ENCODE data around the gene SPINK8. TPM values are rescaled to one million over a fixed set of nuclear protein-coding genes. Genes with fewer than 3 reads are reported as not detected.

SPINK8 gene
- total RNA-seq, 4 donors from 2014 or later: not detected

DNA sequence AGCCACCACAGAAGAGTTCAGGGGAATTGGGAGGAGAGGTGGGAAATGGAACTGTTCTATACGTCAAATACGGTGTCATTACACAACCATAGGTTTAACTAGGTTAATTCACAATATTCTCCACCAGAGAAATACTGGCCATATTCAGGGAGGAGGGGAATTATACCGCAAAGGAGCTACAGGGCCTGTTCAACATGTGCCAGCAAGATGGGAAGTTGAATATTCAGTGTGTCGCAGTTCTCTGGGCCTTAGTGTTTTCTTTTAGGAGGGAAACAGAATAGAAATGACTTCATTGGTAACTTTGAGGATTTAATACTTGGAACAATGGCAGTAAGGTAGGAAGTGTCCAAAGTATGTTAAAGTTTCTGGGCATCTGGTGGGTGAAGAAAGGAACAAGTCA lies 20.5 kb upstream of the SPINK8 start:
- TF ChIP-seq POLR2A (IDR thresholded peaks at IDR 0.05): no peak
- TF ChIP-seq, protein P1, sequence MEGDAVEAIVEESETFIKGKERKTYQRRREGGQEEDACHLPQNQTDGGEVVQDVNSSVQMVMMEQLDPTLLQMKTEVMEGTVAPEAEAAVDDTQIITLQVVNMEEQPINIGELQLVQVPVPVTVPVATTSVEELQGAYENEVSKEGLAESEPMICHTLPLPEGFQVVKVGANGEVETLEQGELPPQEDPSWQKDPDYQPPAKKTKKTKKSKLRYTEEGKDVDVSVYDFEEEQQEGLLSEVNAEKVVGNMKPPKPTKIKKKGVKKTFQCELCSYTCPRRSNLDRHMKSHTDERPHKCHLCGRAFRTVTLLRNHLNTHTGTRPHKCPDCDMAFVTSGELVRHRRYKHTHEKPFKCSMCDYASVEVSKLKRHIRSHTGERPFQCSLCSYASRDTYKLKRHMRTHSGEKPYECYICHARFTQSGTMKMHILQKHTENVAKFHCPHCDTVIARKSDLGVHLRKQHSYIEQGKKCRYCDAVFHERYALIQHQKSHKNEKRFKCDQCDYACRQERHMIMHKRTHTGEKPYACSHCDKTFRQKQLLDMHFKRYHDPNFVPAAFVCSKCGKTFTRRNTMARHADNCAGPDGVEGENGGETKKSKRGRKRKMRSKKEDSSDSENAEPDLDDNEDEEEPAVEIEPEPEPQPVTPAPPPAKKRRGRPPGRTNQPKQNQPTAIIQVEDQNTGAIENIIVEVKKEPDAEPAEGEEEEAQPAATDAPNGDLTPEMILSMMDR (IDR thresholded peaks at IDR 0.05): no peak
- no peaks in the 10 kb centered on the region for H3K9me3 ChIP-seq
- intact Hi-C loops (cut with DNase I; ENCODE audit: low total_unique reads): no loop called here
- no peaks in the 10 kb centered on the region for H3K36me3 ChIP-seq
- no peak overlapping the region for H3K4me3 ChIP-seq
- no peak overlapping the region for H3K27ac ChIP-seq
- H3K27me3 ChIP-seq: no peaks in the 10 kb centered on the region
- no peaks in the 10 kb centered on the region for H3K4me1 ChIP-seq
- DNase-seq: no peak

DNA sequence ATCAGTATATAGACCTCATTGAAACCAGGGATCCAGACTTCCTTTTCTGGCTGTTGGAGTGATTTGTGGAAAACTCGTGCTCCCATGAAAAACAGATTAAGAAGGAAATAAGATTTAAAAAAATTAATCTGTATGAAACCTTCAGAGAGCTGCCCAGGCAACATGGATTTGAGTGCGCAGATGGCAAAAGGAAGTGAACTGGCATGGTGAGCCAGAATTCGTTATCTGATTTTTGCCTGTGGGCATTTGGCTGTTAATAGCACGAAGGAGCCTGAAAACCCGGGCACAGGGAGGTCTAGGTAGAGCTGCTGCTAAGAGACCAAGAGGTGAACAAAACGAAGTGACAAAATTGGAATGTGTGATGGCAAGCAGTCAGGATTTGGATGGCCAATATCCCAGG lies 19.1 kb upstream of the SPINK8 start:
- DNase-seq: no peak
- Histone ChIP-seq H3K36me3 (no peaks in the 10 kb centered on the region), H3K27ac (no peak overlapping the region), H3K27me3 (no peaks in the 10 kb centered on the region), H3K4me1 (no peaks in the 10 kb centered on the region), H3K4me3 (no peak overlapping the region), H3K9me3 (no peaks in the 10 kb centered on the region)
- TF ChIP-seq POLR2A (IDR thresholded peaks at IDR 0.05): no peak
- TF ChIP-seq, protein P1 (IDR thresholded peaks at IDR 0.05): no peak
- intact Hi-C loops (cut with DNase I; ENCODE audit: low total_unique reads): no loop called here

DNA sequence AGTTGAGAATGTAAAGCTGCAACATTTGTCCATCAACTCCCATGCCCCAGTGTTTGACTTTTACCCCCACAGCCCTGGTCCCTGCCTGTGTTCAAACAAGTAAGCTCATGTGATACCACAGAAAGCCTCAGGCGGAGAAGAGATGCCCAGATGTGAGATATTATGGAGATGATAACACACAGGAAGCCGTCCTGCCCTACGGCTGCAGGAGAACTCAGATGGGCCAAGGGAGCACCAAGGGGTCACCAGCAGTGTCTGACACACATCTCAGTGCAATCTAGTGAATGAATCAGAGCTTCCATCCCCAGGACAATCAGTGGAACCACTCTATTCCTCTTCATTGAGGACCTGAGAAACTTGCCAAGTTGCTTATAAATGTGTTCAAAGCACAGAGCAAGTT lies 14.0 kb upstream of the SPINK8 start:
- H3K4me1 ChIP-seq: no peaks in the 10 kb centered on the region
- TF ChIP-seq POLR2A (IDR thresholded peaks at IDR 0.05): no peak
- TF ChIP-seq, protein P1 (IDR thresholded peaks at IDR 0.05): no peak

DNA sequence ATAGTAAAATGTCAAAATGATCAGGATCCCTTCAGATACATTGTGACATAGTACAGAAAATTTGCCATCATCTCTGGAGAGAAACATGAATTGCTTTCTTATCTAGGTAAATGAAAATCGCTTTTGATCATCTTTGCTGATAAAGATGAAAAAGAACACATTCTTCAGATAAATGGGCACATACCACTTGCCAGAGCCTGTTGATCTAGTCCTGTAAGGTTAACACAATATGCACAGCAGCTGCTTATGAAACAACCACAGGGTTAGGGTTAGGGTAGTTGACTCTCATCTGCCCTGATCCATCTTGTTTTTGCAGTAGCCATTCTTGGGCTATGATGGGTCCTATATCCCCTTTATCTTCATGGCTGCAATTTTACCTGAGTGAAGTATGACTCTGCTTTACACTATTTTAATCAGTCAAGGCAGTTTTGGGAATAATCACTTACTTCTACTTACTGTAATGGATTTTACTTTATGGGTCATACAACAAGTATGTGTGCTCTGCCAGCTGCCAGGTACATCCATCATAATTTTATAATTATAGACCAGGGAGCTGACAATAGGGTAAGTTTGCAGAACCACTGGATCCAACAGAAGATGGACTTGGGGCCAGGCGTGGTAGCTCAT lies 12.6 kb upstream of the SPINK8 start:
- Histone ChIP-seq H3K27ac (no peak overlapping the region), H3K36me3 (no peaks in the 10 kb centered on the region), H3K27me3 (no peaks in the 10 kb centered on the region), H3K4me1 (no peaks in the 10 kb centered on the region), H3K4me3 (no peak overlapping the region), H3K9me3 (no peaks in the 10 kb centered on the region)
- intact Hi-C loops (cut with DNase I; ENCODE audit: low total_unique reads): no loop called here
- no peak for TF ChIP-seq POLR2A (IDR thresholded peaks at IDR 0.05)
- TF ChIP-seq, protein P1 (IDR thresholded peaks at IDR 0.05): no peak
- no peak for DNase-seq

More for the DNA sequence above, 14.0 kb upstream of the SPINK8 start:
- Histone ChIP-seq H3K27ac (no peak overlapping the region), H3K36me3 (no peaks in the 10 kb centered on the region), H3K9me3 (no peaks in the 10 kb centered on the region), H3K27me3 (no peaks in the 10 kb centered on the region), H3K4me3 (no peak overlapping the region)
- DNase-seq: no peak
- intact Hi-C loops (cut with DNase I; ENCODE audit: low total_unique reads): no loop called here

DNA sequence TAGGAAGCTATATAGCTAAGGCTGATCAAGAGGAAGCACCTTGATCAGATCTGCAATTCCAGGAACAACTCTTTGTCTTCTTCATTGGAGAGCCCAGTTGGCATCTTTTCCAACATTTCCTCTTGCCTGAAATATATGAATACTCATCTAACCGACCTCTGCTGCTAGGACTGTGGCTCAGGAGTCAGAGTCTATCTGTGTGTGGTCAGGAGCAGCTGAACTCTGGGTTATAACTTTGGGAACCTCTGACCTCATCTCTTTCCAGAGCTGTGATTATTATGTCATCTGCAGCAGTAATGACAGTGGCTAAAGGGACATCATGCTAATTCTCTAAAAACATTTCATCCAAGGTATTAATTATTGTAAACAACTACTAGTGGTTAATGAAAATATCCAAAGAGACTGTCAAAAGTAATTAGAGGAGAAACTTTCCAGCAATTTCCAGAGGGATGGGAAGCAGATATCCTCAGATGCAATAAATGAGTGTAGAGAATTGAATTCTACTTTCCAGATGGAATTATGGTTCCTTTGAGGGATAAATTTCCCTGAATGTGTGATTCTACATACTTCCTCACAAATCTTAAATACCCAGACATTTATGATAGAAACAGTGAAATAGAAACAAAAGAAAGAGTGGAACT lies 11.5 kb upstream of the SPINK8 start:
- Histone ChIP-seq H3K9me3 (no peaks in the 10 kb centered on the region), H3K27ac (no peak overlapping the region), H3K36me3 (no peaks in the 10 kb centered on the region), H3K4me3 (no peak overlapping the region), H3K27me3 (no peaks in the 10 kb centered on the region), H3K4me1 (no peaks in the 10 kb centered on the region)
- intact Hi-C loops (cut with DNase I; ENCODE audit: low total_unique reads): no loop called here
- no peak for DNase-seq
- TF ChIP-seq, protein P1 (IDR thresholded peaks at IDR 0.05): no peak
- TF ChIP-seq POLR2A (IDR thresholded peaks at IDR 0.05): no peak
